ENCODE measurements around the gene C11orf71.
A peak's percentile ranks its signal among the peaks of the same experiment; 100 is the strongest.

C11orf71 gene, protein sequence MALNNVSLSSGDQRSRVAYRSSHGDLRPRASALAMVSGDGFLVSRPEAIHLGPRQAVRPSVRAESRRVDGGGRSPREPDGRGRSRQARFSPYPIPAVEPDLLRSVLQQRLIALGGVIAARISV

DNA sequence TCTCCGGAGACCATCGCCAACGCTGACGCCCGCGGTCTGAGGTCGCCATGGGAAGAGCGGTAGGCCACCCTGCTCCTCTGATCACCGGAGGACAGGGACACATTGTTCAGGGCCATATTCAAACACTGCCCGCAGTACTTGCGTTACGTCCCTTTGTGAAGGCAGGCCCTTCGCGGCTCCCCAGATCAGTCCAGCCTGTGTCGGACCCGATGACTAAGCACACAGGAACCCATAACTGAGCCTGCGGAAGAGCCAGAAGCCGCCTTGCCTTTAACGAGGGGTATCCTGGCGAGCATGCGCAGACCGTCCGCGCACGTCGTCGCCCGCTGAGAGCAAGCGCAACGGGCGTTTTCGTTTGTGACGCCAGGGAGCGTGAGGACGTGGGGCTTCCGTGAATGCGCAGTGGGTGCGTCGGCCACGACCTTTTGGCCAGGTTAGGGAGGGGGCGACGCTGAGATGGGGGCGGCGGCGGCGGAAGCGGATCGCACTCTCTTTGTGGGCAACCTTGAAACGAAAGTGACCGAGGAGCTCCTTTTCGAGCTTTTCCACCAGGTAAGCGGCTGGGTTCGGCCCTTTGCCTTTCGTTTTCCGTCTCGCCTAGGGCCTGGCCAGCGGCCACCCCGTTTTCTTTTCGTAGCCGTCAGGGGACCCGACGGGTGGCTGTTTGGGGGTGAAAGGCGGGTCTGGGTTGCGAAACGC is at the start of gene C11orf71, which contains the start of gene RBM7:
Gene C11orf71 (minus strand): TSS at position 296 of the 699 bp plus-strand sequence. CDS start 180 bp downstream, at position 116.
Gene RBM7 (plus strand): TSS at position 451 of the 699 bp plus-strand sequence. CDS start 6 bp downstream, at position 457.
- DNase-seq, result peak; percentile 94

DNA sequence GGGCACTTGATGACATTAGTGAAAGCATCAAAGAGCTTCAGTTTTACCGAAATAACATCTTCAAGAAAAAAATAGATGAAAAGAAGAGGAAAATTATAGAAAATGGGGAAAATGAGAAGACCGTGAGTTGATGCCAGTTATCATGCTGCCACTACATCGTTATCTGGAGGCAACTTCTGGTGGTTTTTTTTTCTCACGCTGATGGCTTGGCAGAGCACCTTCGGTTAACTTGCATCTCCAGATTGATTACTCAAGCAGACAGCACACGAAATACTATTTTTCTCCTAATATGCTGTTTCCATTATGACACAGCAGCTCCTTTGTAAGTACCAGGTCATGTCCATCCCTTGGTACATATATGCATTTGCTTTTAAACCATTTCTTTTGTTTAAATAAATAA is 49.5 kb upstream of the C11orf71 start:
- DNase-seq, result no peak

DNA sequence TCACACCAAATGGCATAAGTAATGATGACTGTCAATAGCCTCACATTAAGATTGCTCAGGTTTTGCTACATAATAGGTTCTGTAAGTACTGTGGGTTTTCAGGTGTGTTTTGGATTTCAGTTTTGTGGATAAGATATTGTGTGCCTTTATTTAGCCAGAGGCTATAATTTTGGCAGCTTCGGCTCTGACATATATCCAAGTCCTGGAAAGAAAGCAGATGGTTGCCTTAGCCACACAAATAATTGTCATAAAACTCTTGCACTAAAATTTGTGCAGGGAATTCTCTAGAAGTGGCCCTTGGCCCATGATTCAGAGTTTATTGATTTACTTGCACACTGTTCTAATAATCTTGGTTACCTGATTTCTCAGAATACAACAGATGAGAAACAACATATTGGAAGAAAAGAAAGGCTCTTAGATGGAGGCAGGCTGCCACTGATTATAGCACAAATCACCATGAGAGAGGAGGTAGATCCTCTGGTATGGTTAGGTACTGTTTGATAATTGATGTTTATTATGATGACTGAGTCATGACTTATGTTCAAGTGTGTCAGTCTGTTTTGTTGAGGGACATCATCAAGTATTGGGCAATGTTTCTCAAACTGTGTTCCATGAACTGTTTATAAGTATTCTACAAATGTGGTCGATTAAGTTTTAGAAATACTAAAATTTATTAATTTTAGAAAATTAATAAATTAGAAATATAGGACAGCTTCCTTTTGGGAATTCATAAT is 48.6 kb upstream of the C11orf71 start:
- no peak for DNase-seq

DNA sequence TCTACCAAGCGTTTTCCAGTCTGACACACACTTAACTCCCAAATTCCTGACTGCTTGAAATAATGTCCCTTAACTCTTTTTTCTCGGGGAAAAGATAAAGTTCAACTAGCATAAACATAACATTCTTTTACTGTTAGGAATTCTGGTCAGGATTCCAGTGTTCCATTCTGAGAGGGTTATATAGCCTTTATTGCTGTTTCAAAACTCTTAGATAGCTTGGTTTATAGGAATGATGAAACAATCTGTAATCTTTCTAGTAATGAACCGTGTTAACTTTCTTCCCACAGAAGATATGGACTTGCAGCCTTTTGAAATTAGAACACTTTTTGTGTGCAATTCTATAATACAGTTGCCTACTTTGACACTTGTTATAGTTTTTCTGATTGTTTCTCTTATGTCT is 47.6 kb upstream of the C11orf71 start:
- no peak for DNase-seq

DNA sequence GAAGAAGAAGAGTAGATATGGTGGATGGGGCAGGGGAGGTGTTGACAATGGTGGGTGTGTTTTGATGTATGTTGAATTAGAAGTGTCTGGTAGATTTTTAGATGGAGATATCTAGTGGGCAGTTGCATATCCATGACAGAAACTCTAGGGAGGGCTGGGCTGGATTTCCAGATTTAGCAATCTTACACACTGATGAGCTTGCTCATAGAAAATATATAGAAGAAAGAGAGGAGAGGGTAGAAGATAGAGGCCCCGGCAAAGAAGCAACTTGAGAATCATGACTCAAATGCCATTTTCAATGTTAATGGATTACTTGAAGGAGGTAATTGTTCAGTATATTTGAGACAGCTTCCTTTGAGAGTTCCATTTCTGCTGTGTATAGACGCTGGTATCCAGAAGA is 47.1 kb upstream of the C11orf71 start:
- DNase-seq, result no peak

DNA sequence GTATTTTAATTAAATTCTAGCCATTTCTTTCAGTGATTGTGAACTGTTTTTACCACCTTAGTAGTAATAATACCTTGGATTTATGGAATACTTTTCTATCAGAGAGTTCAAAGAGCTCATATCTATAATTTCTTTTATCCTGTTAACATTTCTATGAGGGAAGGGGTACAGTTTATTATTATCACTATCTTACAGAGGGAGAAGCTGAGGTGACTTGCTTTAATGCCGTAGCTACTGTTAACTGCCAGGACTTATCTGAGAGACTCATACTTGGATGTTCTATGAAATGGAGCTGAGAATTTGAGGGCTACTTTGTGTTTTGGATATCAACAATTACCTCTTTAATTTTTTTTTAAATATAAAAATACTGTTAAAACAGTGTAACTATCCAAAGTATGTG is 42.2 kb upstream of the C11orf71 start:
- DNase-seq, result no peak

DNA sequence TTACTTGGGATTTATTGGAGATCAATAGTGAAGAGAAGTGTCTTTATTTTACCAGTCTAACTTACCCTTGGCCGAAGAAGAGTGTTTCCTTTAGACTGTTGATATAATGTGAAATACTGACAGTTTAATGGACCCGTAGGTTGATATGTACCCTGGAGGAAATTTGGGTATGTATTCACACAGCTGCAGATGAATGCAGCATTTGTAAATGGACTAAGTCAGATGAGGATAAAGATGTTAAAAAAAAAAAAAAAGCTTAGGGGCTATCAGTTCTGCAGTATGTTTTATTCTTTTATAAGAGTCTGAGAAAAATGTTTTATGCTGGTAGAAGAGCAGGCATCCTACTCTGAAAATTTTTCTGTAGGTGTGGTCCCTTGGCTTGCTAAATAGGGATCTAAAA is 41.6 kb upstream of the C11orf71 start:
- DNase-seq, result no peak

DNA sequence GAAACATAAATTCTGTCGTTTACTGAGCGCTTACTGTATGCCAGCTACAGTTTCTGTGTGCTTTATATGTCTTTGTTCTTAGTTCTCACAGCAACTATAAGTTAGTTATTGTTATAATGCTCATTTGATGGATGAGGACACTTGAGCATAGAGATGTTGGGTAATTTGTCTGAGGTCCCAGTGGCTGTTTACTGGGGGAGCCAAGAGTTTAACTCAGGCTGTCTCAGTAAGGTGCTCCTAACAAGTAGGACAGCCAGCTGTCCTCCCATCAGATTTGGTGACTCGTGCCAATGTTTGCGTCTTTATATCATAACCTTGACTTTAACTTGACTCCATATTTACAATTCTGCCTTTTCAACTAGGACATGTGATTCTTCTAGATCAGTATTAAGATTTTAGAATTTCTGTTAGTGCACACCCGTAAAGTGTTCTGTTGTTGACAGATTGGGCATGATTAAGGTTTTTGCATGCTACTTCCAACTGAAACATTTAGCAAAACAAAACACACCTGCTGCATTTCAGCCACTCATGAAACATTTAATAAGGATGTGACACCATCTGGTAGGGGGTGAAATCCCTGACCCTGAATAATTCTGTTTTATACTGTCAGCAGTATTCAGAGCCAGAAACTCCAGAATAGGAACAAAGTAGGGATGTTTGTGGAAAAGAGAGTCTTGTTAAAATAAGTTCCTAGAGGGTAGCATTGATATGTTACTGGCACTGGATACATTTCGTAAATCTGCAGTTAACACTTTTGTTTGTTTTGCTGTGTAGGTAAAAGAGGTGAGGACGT is 40.9 kb upstream of the C11orf71 start:
- peak; percentile 58 for DNase-seq

DNA sequence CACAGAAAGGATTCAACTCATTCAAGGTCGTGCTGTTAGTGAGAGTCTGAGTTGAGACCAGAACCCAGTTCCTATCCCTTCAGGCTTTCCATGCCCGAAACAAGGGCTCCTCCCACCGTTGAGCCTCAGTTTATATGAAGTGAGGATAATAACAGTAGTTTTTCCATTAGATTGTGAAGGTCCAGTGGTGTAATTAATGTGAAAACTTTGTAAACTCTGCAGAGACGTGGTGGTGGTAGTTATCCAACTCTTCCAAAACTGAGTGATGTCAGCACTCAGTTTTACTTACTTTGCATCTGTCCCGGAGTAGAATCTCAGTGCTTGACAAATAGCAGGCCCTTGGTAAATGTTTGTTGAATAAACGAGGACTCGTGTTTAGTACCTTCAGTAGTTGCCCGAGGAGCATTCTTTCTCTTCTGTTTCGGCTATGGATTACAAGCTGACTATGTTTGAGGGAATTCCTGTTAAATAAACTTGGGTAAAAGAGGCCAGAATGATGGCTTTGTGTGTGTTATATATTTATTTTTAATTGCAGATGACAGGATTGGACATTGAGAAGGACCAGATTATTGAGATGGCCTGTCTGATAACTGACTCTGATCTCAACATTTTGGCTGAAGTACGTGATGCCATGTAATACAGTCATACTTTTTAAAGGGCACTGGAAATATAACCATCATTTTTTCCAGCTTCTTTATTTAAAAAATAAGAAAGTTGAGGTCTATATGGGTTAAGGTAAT is 40.0 kb upstream of the C11orf71 start:
- no peak for DNase-seq

DNA sequence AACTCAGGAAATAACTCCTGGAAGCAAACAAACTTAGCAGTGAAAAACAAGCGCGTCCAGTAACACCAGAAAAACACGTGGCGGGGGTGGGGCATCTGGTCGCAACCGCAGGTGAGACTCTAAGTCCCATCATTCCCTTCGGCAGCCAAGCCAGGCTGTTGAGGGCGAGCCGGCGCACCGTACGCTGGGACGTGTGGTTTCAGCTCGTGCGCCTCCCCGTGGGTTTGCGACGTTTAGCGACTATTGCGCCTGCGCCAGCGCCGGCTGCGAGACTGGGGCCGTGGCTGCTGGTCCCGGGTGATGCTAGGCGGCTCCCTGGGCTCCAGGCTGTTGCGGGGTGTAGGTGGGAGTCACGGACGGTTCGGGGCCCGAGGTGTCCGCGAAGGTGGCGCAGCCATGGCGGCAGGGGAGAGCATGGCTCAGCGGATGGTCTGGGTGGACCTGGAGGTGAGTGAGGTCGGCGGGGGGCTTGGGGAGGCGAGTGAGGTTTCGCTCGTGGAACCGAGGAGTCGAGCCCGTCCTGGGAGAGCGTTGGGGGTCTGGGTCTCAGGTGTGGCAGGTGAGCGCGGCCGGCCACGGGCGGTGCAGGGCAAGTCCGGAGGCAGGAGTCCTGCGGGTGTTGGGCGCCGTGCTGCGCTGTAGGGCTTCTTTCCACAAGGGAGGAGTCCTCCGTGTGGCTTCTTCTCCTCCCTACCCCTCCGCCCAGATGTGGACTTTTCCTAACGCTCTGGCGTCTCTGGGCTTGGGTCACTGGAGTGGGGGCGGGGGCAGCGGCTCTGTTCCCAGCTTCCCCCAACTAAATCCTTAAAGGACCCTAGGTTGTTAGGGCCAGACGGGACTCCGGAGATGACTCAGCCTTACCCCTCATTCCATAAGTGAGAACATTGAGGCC is 39.2 kb upstream of the C11orf71 start, which contains the start of gene REXO2:
Gene REXO2 (plus strand): TSS at position 239 of the 892 bp plus-strand sequence. CDS start 62 bp downstream, at position 301.
- peak; percentile 91 for DNase-seq

DNA sequence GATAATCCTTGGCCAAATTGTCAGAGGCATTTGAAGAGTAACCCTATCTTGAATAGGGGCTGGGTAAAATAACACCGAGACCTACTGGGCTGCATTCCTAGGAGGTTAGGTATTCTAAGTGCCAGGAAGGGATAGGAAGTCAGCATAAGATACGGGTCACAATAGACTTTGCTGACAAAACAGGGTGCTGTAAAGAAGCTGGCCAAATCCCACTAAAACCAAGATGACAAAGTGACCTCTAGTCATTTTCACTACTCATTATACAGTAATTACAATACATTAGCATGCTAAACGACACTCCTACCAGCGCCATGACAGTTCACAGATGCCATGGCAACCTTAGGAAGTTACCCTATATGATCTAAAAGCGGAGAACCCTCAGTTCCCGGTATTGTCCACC is 38.0 kb upstream of the C11orf71 start:
- DNase-seq, result no peak

DNA sequence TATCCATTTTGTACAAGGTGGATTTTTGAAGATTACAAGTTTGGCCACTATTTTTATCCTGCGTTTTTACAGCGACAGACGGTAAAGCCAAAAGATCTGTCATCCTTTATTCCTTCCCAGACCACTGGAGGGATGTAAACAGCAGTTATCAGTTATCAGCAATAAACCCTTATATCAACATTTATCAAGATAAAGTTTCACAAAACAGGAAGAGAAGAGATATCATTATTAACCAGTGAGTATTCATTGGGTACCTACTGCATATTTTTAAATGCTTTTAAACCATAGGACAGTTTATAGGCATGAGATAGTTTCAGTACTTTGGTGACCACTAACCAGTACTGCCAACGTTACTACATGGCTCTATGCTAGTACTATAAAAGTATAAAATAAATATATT is 33.1 kb upstream of the C11orf71 start:
- DNase-seq, result no peak

DNA sequence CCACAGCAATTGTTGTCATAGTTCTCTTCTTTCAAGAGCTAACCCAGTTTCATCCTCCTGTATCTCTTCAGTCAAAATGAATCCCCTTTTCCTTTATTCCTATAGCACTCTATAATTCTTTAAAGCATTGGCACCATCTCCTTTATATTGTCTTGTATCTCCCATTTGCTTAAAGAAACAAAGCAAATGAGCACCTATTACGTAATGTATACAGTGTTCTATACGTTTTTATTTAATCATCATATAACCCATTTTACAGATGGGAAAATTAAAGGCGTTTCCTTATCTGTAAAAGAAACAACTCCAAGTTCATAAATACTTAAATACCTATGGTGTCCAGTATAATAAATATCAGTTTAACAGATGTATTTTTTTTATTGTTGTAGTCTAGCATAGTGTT is 32.6 kb upstream of the C11orf71 start:
- DNase-seq, result no peak

DNA sequence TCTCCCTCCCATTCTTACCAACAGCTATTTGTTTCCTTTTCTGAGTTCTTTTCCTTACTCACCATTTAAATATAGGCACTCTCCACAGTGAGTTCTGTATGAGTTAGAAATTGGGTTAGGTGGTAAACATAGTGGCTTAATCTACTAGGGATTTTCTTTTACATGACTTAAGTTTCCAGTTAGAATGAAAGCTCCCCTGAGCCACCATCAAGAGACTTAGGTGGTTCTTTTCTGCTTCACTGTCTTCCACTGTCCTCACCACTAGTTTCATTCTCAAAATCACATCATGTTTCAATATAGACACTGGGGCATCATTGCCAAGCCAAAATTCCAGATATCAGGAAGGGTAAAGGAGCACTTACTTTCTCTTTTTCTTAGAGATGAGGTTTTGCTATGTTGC is 30.0 kb upstream of the C11orf71 start:
- DNase-seq, result no peak

DNA sequence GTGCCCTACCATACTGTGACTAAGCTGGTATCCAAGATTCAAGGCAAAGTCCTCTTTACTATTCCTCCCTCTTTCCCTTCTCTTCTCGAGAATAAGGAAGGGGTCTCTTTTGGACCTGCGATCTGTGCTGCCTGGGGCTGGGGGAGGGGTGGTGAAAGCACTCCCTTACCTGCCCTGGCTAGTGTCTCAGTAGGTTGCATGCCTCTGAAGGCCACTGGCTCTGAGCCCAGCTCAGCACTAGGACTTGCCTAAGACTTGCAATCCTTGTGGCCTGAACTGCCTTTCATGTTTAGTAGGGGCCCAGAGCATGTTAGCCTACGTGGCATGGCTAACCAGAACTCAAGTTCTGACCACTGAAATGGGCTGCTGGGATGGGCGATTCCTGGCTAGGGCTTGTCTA is 26.0 kb upstream of the C11orf71 start:
- DNase-seq, result no peak

DNA sequence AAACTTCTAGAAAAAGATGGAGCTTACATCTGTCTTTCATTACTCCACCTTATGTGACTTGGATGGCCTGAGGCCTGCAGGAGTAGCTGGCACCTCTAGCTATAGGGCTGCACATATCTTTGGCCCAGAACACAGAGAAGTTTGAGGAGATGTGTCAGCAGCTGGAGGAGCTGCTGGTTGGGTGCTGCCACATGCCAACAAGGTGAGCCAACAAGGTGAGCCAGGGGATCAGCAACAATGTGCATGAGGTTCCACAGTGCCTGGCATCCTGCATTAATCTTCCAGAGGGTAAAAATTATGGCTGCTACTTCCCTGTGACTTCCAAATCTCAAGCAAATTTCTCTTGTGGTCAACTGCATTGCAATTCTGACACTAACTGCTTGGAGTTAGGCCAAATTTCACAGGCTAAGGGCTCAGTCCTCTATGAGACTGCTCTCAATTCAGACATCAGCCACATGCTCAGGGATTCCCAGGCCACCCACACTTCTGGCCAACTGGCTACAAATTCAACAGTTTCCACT is 16.2 kb upstream of the C11orf71 start:
- no peak for DNase-seq

DNA sequence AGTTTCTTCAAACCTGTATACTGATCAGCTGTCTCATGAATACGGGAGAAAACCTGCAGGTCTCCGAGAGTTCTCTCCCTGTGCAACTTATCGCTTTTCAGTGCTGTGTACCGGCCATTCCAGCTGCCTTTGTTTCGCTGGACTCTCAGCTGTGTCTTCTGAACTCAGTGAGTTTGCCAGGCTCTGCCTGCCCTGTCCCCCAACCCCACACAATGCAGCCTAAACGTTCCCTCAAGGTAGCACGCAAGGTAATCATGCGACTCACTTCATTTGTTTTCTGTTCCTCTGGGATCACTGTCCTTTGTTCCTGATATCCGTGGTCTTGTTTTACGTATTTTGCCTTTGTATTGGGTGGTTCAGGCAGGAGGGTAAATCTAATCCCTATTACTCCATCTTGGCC is 13.6 kb upstream of the C11orf71 start:
- DNase-seq, result no peak

DNA sequence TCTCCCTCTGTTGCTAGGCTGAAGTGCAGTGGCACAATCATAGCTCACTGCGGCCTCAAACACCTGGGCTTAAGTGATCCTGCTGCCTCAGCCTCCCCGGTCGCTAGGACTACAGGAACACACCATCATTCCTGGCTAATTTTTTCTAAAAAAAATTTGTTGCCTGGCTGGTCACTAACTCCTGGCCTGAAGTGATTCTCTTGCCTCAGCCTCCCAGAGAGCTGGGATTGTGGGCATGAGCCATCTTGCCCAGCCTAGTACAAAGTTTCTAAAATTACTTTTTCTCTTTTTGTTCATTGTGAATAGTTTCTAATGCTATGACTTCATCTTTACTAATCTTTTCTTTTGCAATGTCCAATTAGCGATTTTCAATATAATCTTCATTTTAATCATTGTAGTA is 12.6 kb upstream of the C11orf71 start:
- DNase-seq, result no peak

DNA sequence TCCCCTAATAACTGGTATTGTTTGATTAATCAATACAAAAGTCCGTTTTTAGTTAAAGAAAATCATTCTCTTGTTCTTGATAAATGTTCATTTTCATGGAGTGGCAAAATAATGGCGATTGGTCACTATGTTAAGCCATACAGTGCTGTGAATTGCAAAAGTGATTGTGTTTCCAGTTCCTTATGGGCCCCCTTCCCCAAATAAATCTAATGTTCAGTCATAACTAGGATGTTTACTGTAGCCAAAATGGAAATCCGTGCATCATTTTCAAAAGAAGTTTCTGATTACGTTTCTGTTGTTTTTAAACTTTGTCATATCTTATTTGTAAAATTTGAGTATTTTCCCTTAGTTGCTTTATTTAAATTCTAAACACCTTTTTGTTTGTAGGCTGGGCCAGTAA is 1.0 kb upstream of the C11orf71 start:
- no peak for DNase-seq

DNA sequence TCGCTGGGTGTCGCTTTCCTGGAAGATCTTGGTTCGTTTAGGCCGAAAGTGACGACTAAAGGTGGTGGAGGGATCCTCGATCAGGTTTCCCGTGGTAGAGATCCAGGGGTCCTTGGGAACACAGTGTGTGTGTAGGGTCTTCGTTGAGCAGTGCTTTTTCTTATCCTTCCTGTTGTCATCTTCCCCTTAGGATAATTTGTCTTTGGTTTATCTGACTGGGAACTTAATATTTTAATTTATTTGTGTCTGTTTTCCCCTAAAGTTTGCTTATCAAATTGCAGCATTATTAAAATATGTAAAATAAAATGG is 558 bp upstream of the C11orf71 start:
- DNase-seq, result peak; percentile 59

DNA sequence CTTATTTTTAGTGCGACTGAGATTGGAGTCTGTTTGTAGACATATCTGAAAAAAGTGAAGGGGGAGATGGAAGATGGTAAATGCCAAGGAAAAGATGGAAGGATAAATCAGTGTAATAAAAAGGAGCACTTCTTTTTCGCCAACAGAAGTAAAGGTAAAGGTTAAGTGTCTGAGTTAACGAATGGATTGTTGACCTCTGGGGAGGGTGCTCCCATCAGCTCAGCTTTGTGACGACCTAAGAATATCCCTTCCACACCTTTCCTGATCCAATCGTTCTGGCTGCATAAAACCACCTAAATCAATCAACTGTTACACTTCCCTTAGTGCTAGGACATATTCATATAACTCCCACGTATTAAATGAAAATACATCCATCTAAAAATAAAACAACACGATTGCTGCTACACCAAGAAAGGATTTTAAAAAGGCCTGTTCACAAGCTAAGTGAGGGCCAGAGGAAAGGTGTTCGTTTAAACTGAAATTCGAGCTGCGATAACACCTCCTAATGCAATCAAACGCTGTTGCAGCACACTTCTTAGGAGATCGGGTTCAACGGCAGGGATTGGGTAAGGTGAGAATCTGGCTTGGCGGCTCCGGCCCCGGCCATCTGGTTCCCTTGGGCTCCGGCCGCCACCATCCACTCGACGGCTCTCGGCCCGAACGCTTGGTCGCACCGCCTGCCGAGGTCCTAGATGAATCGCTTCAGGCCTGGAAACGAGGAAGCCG is 658 bp downstream of the C11orf71 start:
- DNase-seq, result peak; percentile 66

Measured in NCI-H2171 (cell line).